HPDE6-E6E7 (cell line): ENCODE results near the gene TSPAN18.

Source experiments
- DNase-seq: peaks from one replicate; pipeline ENCODE4 v3.0.0; 2011; ENCODE audit warnings: missing footprints; ENCODE audit errors: extremely low spot score

The TSPAN18 gene

GRCh38 chr11:44957776-44958564 lies 231.2 kb downstream of the TSPAN18 start:
- DNase-seq, result no peak

DNA sequence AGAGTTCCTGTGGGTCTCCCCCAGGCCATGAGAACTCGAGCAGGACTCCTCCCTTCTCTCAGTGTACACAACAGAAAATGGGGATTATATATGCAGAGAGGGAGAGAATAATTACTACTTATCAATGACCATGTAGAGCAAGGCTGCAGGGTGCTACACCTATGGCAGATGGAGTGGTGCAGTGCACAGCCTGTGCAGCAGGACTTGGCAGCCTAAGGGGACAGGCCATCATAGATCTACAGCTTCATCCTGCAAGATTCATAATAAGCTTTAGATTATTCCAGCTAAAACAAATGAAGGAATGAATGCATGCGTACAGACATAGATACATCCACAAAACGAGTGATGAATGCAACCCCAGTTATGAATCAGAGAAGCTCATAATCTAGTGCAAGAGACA lies 232.3 kb downstream of the TSPAN18 start:
- no peak for DNase-seq

DNA sequence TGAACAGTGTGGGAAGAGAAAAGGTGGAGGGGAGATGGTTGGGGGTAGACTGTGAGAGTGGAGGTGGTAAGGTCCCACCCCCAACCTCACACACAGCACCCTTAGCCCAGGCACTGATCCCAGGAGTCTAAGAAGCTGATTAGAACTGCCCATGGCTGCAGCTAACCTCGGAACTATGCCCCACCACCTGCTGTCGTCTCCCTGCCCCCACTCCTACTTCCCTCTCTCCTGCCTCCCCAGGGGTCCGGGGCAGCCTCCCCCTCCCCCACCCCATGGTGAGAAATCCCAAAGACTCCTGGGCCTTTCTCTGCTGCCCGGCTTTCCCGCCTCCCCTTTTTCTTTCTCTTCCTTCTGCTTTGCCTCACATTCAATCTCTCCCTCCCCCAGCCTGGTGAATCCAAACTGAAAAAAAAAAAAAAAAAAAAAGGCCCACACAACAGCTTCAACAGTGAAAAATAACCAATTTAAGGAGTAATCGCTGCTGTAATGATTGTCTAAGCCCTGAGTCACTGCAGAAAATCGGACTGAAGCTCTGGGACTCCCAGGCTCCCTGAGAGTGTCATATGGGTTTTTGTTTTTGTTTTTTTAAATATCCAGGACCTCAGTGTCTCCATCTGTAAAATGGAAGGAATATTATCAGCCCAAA lies 233.6 kb downstream of the TSPAN18 start:
- DNase-seq, result no peak

DNA sequence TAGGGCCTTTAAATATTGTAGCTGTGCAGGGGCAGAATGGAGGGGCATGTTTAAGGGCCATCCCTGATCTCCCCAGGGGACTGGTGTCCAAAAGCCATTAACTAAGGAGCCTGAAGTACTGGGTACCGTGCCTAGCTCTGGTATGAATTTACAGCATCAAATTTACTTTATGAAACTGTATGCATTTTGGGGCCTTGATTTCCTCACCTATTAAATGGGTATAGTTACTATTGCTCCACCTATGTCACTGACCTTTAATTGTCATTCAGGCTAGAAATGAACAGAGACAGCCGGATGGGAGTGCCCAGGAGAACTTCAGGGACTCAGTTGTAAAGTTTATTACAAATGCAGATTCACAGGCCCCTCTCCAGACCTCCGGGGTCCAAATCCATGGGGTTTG lies 235.7 kb downstream of the TSPAN18 start:
- no peak for DNase-seq

GRCh38 chr11:44963136-44963535 lies 236.4 kb downstream of the TSPAN18 start:
- DNase-seq, result no peak

GRCh38 chr11:44963948-44964347 lies 237.2 kb downstream of the TSPAN18 start:
- no peak for DNase-seq

GRCh38 chr11:44964526-44965209 lies 237.9 kb downstream of the TSPAN18 start:
- no peak for DNase-seq

DNA sequence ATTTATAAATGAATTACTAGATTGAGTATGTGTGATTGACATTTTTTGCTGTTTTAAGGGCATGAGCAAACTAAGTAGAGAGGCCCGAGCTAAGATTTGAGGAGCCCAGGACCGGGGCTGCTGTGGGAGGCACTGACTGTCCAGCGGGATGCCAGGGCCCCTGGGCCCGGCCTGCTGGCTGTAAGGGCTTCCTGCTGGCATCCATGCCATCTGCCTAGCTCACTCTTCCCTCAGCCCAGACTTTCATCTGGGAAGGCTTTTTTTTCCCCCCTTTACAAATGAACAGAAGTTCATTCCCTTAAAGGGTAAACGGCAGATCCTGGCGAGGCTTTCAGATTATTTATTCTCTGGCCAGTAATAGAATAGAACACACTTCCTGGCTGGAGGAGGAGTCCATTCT lies 239.9 kb downstream of the TSPAN18 start:
- no peak for DNase-seq

- DNase-seq, result no peak
These were observed 241.3 kb downstream of the TSPAN18 start for GRCh38 chr11:44967930-44968496.

DNA sequence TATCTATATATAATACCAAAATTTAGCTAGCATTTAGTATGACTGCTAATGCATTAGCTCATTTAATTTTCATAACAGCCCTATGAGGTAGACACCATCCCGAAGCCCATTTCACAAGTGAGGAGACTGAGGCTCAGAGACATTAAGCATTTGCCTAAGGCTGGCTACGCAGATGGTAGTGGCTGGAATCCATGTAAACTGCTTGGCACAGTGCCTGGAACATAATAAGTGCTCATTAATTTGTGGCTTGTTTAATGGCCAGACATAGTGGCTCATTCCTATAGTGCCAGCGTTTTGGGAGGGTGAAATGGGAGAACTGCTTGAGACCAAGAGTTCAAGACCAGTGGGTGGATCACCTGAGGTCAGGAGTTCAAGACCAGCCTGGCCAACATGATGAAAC lies 241.7 kb downstream of the TSPAN18 start:
- no peak for DNase-seq

DNA sequence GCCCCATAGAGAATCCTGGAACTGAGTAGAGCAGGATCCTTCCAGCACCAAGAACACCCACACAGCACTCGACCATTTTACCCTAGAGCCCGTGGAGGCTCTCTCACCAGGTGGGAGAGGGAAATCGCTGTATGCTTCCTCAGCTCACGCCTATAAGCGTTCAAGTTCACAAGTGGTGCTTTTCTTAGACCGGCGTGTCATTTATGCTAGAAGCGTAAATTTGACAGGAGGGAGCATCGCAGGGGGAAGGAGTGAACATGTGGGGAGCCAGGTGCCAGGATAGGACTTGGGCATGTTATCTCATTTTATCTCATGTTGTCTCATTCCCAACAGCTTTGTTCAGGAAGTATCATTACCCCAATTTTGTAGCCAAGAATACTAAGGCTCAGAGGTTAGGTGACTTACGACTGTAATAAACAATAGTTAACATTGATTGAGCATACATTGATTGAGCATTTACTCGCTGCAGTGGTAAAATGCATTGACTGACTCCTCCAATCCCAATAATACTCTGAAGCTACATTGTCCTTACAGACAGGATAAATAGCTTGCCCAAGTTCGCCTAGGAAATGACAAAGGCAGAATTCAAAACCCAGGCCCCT lies 243.0 kb downstream of the TSPAN18 start:
- DNase-seq, result no peak

DNA sequence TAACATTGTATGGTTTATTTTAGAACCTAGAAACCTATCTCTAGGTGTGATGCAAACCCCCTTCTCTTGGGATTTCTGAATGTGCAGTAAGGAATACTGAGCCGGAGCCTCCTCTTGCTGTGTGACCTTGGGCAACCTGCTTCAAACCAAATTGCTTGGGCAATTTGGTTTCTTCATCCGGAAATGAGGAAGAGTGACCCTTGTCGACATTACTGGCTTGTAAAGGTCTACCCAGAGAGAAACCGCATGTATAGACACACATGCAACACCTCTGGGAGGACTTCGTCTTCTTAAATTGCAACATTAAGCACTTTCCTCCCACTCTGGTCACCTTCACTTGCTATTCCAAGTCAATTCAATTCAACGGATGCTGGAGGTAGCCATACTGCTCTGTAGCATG lies 243.5 kb downstream of the TSPAN18 start:
- no peak for DNase-seq

- no peak for DNase-seq
These were observed 244.4 kb downstream of the TSPAN18 start for GRCh38 chr11:44971185-44971584.

GRCh38 chr11:44972746-44973435 lies 246.1 kb downstream of the TSPAN18 start:
- DNase-seq, result no peak

- DNase-seq, result no peak
These were observed 247.1 kb downstream of the TSPAN18 start for GRCh38 chr11:44973632-44974401.

GRCh38 chr11:44974402-44975000 lies 247.7 kb downstream of the TSPAN18 start:
- no peak for DNase-seq

DNA sequence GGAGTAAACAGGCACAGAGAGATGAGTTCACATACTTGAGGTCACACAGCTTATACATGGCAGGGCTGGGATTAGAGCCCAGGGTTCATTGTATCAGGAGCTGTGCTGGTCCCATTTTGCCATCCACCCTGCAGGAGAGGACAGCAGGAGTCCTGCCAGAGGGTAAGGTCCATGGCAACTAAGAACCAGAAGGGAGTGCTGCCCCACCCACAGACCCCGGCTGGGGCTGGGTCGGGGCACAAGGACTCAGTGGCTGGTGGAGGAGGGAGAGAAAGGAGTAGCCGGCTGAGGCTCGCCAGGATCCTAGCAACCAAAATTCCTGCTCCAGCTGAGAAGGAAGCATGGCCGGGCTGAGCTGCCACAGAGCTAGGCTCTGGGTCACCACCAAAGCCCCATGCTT lies 249.8 kb downstream of the TSPAN18 start:
- DNase-seq, result no peak

DNA sequence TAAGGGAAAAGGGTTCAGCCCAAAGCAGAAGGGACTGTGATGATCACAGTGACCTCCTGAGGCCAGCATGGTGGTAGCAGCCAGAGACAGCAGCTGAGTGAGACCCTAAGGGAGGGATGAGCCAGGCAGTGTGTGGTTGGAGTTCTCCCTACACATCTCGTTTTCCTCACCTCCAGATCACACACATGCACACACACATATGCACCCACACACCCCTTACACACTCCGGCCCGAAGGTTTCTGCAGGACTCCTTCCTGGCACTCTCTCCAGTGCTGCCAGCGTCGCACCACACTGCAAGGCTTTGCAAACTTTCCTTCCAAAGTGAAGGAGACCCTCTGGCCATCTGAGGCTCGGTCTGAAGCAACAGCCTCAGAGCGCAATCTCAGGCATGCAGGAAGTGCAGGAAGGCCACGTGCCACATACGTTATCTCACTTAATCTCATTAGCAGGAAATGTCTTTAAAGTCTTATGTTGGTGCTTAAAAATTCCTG lies 250.8 kb downstream of the TSPAN18 start:
- DNase-seq, result no peak

DNA sequence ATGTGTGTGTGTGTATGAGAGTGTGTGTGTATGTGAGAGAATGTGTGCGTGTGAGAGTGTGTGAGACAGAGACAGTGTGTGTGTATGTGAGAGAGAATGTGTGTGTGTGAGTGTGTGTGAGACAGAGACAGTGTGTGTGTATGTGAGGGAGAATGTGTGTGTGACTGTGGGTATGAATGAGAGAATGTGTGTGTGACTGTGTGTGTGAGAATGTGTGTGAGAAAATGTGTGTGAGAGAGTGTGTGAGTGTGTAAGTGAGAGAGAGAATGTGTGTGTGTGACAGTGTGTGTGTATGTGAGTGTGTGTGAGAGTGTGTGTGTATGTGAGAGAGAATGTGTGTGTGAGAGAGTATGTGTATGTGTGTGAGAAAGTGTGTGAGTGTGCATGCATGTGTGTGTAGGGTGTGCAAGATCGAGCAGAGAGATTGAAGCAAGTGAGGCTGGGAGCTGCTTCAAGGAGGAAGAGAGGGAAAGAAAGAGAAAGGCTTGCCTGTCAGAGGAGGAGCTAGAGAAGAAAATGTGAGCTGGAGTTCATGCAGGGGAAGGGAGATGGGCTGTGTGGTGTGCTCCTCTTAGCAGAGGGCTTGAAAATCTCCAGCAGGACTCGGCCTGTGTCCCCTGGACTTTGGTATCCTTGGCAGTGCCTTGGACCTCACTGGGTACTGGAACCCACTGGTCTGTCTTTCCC lies 251.7 kb downstream of the TSPAN18 start:
- DNase-seq, result no peak

DNA sequence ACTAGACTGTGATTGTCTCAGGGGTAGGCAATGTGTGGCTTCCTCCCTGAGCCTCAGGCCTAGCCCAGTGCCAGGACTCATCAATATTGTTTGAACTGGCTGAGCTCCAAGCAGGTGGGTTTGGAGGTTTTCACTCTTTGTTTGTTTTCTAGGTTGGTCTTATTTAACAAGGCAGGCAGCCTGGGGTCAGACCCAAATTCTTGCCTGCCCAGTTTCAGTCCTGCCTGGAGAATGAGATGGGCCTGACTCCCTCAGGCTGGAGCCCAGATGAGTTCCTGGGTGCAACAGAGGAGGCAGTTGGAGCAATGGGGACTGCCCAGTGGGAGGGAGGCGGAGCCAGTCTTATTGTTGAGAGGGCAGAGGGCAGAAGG lies 252.2 kb downstream of the TSPAN18 start:
- peak; percentile 38 for DNase-seq
